ENCODE measurements around the gene PRSS16. TPM values are rescaled to one million over a fixed set of nuclear protein-coding genes. Genes with fewer than 3 reads are reported as not detected.

The PRSS16 gene
- total RNA-seq, 4 donors from 2014 or later: 0.84 to 2.5 TPM; not detected in 2

- no peak for ATAC-seq (ENCODE audit: low FRiP score)
- DNase-seq (ENCODE audit: low spot score): no peak
- TF ChIP-seq, protein P1, sequence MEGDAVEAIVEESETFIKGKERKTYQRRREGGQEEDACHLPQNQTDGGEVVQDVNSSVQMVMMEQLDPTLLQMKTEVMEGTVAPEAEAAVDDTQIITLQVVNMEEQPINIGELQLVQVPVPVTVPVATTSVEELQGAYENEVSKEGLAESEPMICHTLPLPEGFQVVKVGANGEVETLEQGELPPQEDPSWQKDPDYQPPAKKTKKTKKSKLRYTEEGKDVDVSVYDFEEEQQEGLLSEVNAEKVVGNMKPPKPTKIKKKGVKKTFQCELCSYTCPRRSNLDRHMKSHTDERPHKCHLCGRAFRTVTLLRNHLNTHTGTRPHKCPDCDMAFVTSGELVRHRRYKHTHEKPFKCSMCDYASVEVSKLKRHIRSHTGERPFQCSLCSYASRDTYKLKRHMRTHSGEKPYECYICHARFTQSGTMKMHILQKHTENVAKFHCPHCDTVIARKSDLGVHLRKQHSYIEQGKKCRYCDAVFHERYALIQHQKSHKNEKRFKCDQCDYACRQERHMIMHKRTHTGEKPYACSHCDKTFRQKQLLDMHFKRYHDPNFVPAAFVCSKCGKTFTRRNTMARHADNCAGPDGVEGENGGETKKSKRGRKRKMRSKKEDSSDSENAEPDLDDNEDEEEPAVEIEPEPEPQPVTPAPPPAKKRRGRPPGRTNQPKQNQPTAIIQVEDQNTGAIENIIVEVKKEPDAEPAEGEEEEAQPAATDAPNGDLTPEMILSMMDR (IDR thresholded peaks at IDR 0.05): no peak
Observed at GRCh38 chr6:27275025-27275956, 27.8 kb downstream of the PRSS16 start.

GRCh38 chr6:27279513-27280063 is 32.1 kb downstream of the PRSS16 start:
- DNase-seq (ENCODE audit: low spot score) (no peak), ATAC-seq (ENCODE audit: low FRiP score) (no peak)
- TF ChIP-seq, protein P1 (IDR thresholded peaks at IDR 0.05): no peak

DNA sequence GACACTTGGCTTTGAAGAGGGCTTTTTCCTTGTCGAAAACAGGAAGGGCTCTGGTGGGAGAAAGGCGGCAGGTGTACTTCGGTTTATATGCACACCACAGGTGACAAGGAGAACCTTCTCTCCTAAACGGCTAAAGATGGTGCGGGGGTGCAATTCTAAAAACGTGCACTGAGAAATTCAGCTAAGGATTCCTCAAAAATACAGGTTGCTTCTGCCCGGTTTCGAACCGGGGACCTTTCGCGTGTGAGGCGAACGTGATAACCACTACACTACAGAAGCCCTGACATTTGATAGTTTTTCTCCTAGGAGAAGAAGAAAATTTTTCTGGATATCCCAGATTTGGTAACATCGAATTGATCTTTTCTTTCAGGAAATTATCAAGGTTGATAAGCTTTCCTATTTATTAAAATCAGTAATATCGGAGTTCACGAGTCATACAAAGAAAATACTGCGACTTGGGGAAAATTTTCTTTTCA is 32.6 kb downstream of the PRSS16 start:
- no peak for DNase-seq (ENCODE audit: low spot score)
- TF ChIP-seq, protein P1 (IDR thresholded peaks at IDR 0.05): no peak
- ATAC-seq (ENCODE audit: low FRiP score): no peak

DNA sequence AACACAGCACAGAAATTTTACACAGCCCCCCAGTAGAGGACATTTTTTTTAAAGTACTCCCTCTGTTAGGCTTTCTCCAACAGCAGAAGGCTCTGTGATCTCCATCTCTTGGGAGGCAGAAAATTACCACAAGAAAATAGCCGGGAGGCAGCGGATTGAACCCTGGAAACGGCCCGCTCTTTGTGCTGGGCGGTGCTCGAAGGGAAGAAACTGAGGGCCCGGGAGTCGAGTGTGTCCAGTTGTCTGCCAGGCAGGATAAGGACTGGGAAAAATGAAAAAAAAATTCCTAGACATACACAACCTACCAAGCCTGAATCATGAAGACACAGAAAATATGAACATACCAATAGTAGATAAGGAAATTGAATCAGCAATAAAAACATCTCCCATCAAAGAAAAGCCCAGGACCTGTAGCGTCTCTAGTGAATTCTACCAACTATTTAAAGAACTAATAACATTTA is 33.1 kb downstream of the PRSS16 start:
- TF ChIP-seq, protein P1 (IDR thresholded peaks at IDR 0.05): no peak
- no peak for DNase-seq (ENCODE audit: low spot score)
- no peak for ATAC-seq (ENCODE audit: low FRiP score)

DNA sequence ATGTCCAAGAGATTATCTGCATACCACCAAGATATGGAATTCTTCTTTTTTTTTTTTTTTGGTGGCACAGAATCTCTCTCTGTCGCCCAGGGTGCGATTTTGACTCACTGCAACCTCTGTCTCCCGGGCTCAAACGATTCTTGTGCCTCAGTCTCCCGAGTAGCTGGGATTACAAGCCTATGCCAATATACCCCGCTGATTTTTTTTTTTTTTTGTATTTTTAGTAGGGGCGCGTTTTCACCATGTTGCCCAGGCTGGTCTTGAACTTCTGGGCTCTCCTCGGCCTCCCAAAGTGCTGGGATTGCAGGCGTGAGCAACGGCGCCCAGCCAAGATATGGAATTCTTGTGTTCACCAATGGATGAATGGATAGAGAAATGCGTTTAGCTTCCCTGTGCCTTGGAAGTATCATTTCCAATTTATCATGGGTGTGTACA is 33.6 kb downstream of the PRSS16 start:
- ATAC-seq (ENCODE audit: low FRiP score) (no peak), DNase-seq (ENCODE audit: low spot score) (no peak)
- TF ChIP-seq, protein P1 (IDR thresholded peaks at IDR 0.05): no peak

DNA sequence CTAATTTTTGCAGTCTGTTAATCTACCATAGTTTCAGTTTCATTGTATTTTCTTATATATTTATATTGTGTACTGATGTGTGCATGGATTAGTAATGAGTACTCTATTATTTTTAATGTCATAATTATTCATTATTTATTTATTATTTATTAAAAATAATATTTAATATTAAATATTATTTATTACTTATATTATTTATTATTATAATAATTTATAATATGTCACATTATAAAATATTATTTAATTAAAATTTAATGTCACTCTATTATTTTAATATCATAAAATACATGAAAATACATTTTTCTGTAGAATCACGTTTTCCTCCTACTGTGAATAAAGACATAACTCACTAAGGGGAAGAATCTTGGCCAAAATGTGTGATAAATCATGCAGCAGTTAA is 34.1 kb downstream of the PRSS16 start:
- ATAC-seq (ENCODE audit: low FRiP score) (no peak), DNase-seq (ENCODE audit: low spot score) (no peak)
- TF ChIP-seq, protein P1 (IDR thresholded peaks at IDR 0.05): no peak

Data from omental fat pad (tissue), 4 donors.